B cell (primary cell): ENCODE measurements around the gene ALDH9A1. TPM values are rescaled to one million over a fixed set of nuclear protein-coding genes. Genes with fewer than 3 reads are reported as not detected.
"Not testable (repeated sequence)": the region's sequence is repeated elsewhere in the genome, so short reads cannot be mapped to it uniquely, and the experiment has no call there.

ENCODE experiments used
- ATAC-seq: fragments of 200-7000 bp; cut with Tn5 transposase; one replicate; pipeline ENCODE4 v1.10.0; 2021; ENCODE audit warnings: low read depth, mild to moderate bottlenecking, moderate number of reproducible peaks, moderate library complexity
- CTCF ChIA-PET: fragments of 350-600 bp; sonication (Branson Sonifier 250); formaldehyde crosslinking; loops from one replicate; lab custom pipeline; 2021; ENCODE audit warnings: antibody characterized with exemption, inconsistent platforms; lab: Charles Lee
- POLR2A ChIA-PET: fragments of 350-600 bp; sonication (Branson Sonifier 250); formaldehyde crosslinking; loops from one replicate; lab custom pipeline; 2021; ENCODE audit warnings: antibody characterized with exemption; lab: Charles Lee
- DNase-seq: peaks from one replicate; pipeline ENCODE4 v3.0.0; 2013
- H2AFZ ChIP-seq: 2 replicates; pipeline ENCODE4 v1.6.1; 2012; ENCODE audit warnings: mild to moderate bottlenecking, low read depth, low read length; ENCODE audit not compliant: insufficient read depth, poor library complexity, severe bottlenecking
- H3K27ac ChIP-seq, 2 donors: 1 replicate in 1 of 2; 2 replicates in 1 of 2; pipeline ENCODE4 v1.5.1; 2012 to 2013; ENCODE audit warnings: low read length in 2 of 2, mild to moderate bottlenecking in 2 of 2, moderate library complexity in 1 of 2
- H3K27me3 ChIP-seq, 4 experiments: fragments of 200-600 bp in 1 of 4; sonication (generic) in 1 of 4; replicated peaks in 1 of 4; 1 replicate in 2 of 4; 2 replicates in 2 of 4; pipeline versions ENCODE4 v1.6.1 to v1.7.0; 2013 to 2016; ENCODE audit warnings: low read length in 3 of 4, mild to moderate bottlenecking in 2 of 4, mixed read lengths in 1 of 4, moderate library complexity in 1 of 4; ENCODE audit not compliant: insufficient read depth in 4 of 4, control insufficient read depth in 3 of 4; ENCODE audit errors: control extremely low read depth in 1 of 4
- H3K36me3 ChIP-seq, 2 experiments: replicated peaks in 1 of 2; 1 replicate in 1 of 2; 2 replicates in 1 of 2; pipeline versions ENCODE4 v1.6.1 to v1.7.1; 2013; ENCODE audit warnings: low read length in 1 of 2; ENCODE audit not compliant: insufficient read depth in 2 of 2, control insufficient read depth in 1 of 2; ENCODE audit errors: control extremely low read depth in 1 of 2, extremely low read depth in 1 of 2
- H3K4me1 ChIP-seq, 2 donors: fragments of 200-600 bp in 1 of 2; sonication (generic) in 1 of 2; 1 replicate in 1 of 2; 2 replicates in 1 of 2; pipeline versions ENCODE4 v1.5.1 to v1.6.1; 2013 to 2017; ENCODE audit warnings: low read length in 2 of 2; ENCODE audit not compliant: control insufficient read depth in 2 of 2, insufficient read depth in 2 of 2
- H3K4me2 ChIP-seq: replicated peaks from 2 replicates; pipeline ENCODE3; 2012; ENCODE audit warnings: mild to moderate bottlenecking, low read depth, low read length; ENCODE audit not compliant: poor library complexity, severe bottlenecking
- H3K4me3 ChIP-seq, 5 experiments: fragments of 200-600 bp in 1 of 5; sonication (generic) in 1 of 5; 1 replicate in 3 of 5; 2 replicates in 2 of 5; pipeline versions ENCODE4 v1.5.1 to v1.7.0; 2011 to 2016; ENCODE audit warnings: low read length in 4 of 5, mild to moderate bottlenecking in 4 of 5, low read depth in 2 of 5, control low read depth in 1 of 5, moderate library complexity in 1 of 5; ENCODE audit not compliant: insufficient read depth in 1 of 5; ENCODE audit errors: control extremely low read depth in 1 of 5, extremely low read depth in 1 of 5
- H3K79me2 ChIP-seq: fragments of 200-600 bp; sonication (generic); one replicate; pipeline ENCODE4 v1.6.0; 2016; ENCODE audit warnings: low read length; ENCODE audit not compliant: control insufficient read depth, insufficient read depth
- H3K9ac ChIP-seq: fragments of 200-600 bp; sonication (generic); 2 replicates; pipeline ENCODE4 v1.6.1; 2017; ENCODE audit warnings: mild to moderate bottlenecking, low read length, moderate library complexity
- H3K9me3 ChIP-seq, 3 donors: one replicate each; pipeline versions ENCODE4 v1.6.1 to v1.7.1; 2013; ENCODE audit warnings: low read length in 2 of 3; ENCODE audit not compliant: control insufficient read depth in 2 of 3, insufficient read depth in 1 of 3; ENCODE audit errors: control extremely low read depth in 1 of 3
- H4K20me1 ChIP-seq: 2 replicates; pipeline ENCODE4 v1.6.0; 2012; ENCODE audit warnings: mild to moderate bottlenecking, low read length; ENCODE audit not compliant: insufficient read depth, control insufficient read depth, poor library complexity, severe bottlenecking
- H3K27ac Mint-ChIP-seq: one replicate; pipeline ENCODE4 v1.8.0; 2021; ENCODE audit warnings: mixed read lengths
- H3K27me3 Mint-ChIP-seq: one replicate; pipeline ENCODE4 v1.8.0; 2021; ENCODE audit warnings: mixed read lengths
- H3K4me1 Mint-ChIP-seq: one replicate; pipeline ENCODE4 v1.8.0; 2021; ENCODE audit warnings: mixed read lengths
- H3K4me3 Mint-ChIP-seq: one replicate; pipeline ENCODE4 v1.8.0; 2021; ENCODE audit warnings: mixed read lengths
- H3K9me3 Mint-ChIP-seq: one replicate; pipeline ENCODE4 v1.8.0; 2022; ENCODE audit warnings: mixed read lengths; ENCODE audit not compliant: insufficient read depth
- CTCF ChIP-seq: fragments of 200-600 bp; IDR thresholded peaks from one replicate; pipeline ENCODE4 v1.8.0; 2022; ENCODE audit warnings: antibody characterized with exemption, mild to moderate bottlenecking
- EZH2 ChIP-seq: IDR thresholded peaks from 2 replicates; pipeline ENCODE4 v1.6.1; 2012; ENCODE audit warnings: borderline replicate concordance, low read depth, mild to moderate bottlenecking, moderate library complexity, low read length; ENCODE audit not compliant: insufficient read depth, poor library complexity, severe bottlenecking
- WGBS: methylation state at CpG from one replicate; pipeline ENCODE4 v1.1.5; 2013; ENCODE audit warnings: missing lambda C conversion rate; ENCODE audit not compliant: insufficient coverage; 5-methylcytosine and 5-hydroxymethylcytosine counted together
- intact Hi-C: fragments of 100-400 bp; cut with micrococcal nuclease; formaldehyde crosslinking; loops from one replicate; pipeline ENCODE4 v1.10.0; 2022
- polyA plus RNA-seq: library from polyadenylated mRNA; depleted of rRNA; stranded (reverse); fragments of >200 nt; gene quantifications from 2 replicates; pipeline ENCODE4 v1.2.3, GENCODE V29; 2012
- total RNA-seq, 2 donors: library from RNA; stranded (reverse); fragments of 120-200 nt in 1 of 2; gene quantifications; 1 replicate in 1 of 2; 2 replicates in 1 of 2; pipeline versions ENCODE4 v1.2.3 to v1.2.4, GENCODE V29; 2013 to 2022

Gene ALDH9A1
- total and polyA plus RNA-seq, 2 donors (not counting 1 experiment from before 2014, with no cell fraction given) = 23.5 to 37.5 TPM

- H2AFZ ChIP-seq = no peak overlapping the region
- H3K27me3 ChIP-seq = peaks cover 0 to 7% (median 2%) of the 10 kb centered on the region in 4 experiments
- intact Hi-C loops = no loop called here
- no peak overlapping the region for H3K4me3 ChIP-seq
- peaks cover 3% of the 10 kb centered on the region in 2 donors for H3K4me1 ChIP-seq
- Mint-ChIP-seq H3K4me1 (peaks cover 5% of the 10 kb centered on the region), H3K27ac (no peak overlapping the region), H3K27me3 (peaks cover 12% of the 10 kb centered on the region), H3K9me3 (no peaks in the 10 kb centered on the region), H3K4me3 (no peak overlapping the region)
- peaks cover 8% of the 10 kb centered on the region for H3K79me2 ChIP-seq
- no peaks in the 10 kb centered on the region for H4K20me1 ChIP-seq
- no CpG with 5 or more reads among the region's 2 CpGs for WGBS
- H3K27ac ChIP-seq = no peak overlapping the region
- H3K4me2 ChIP-seq = no peak overlapping the region
- no peaks in the 10 kb centered on the region for H3K36me3 ChIP-seq
- CTCF ChIA-PET = no interaction called here
- H3K9ac ChIP-seq = no peak overlapping the region
- no peak for TF ChIP-seq EZH2
- no peak for TF ChIP-seq CTCF
- no peak for ATAC-seq
- no peak for DNase-seq
- POLR2A ChIA-PET = no interaction called here
- no peaks in the 10 kb centered on the region for H3K9me3 ChIP-seq
Observed at GRCh38 chr1:165703648-165704047, 5.3 kb upstream of the ALDH9A1 start.

DNA sequence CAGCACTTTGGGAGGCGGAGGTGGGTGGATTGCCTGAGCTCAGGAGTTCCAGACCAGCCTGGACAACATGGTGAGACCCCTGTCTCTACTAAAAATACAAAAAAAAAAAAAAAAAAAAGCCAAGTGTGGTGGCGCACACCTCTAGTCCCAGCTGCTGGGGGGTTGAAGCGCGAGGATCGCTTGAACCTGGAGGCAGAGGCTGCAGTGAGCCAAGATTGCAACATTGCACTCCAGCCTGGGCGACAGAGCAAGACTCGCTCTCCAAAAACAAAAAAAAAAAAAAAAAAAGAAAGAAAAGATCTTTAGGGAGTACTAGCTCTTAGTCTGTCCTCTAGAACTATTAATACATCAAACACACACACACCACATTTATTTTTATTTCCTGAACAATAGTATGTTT lies 3.6 kb upstream of the ALDH9A1 start:
- peaks cover 15% of the 10 kb centered on the region for H3K4me1 Mint-ChIP-seq
- H3K27me3 ChIP-seq, H3K9me3 ChIP-seq, H4K20me1 ChIP-seq, H3K4me2 ChIP-seq, H3K27ac ChIP-seq, DNase-seq, H3K4me3 ChIP-seq, H2AFZ ChIP-seq, H3K4me3 Mint-ChIP-seq, POLR2A ChIA-PET, H3K27me3 Mint-ChIP-seq, ATAC-seq, H3K36me3 ChIP-seq, H3K27ac Mint-ChIP-seq, H3K9ac ChIP-seq, intact Hi-C loops, H3K9me3 Mint-ChIP-seq: not testable (repeated sequence)
- Histone ChIP-seq H3K4me1 (peaks cover 11 to 13% of the 10 kb centered on the region in 2 donors), H3K79me2 (peaks cover 25% of the 10 kb centered on the region)
- WGBS = no CpG with 5 or more reads among the region's 7 CpGs
- CTCF ChIA-PET = interaction anchor here (0.6 kb wide), 1 partner anchor 67 kb away, joined by 4 read pairs; no protein-coding TSS in a partner anchor
